IMR-90 (cell line): ENCODE measurements around the gene RTEL1.

ENCODE experiments used
- MXI1 ChIP-seq: IDR thresholded peaks from 2 replicates; pipeline ENCODE4 v1.6.1; 2012; ENCODE audit warnings: low read depth, mild to moderate bottlenecking, low read length, moderate library complexity, borderline replicate concordance
- POLR2A ChIP-seq: IDR thresholded peaks from 2 replicates; pipeline ENCODE4 v1.6.1; 2012; ENCODE audit warnings: mild to moderate bottlenecking, low read depth, low read length
- RAD21 ChIP-seq: IDR thresholded peaks from 2 replicates; pipeline ENCODE4 v1.6.1; 2012; ENCODE audit warnings: low read length, improper control_type of control experiment
- TF ChIP-seq, protein P1 (sequence below): conservative IDR thresholded peaks from 2 replicates; pipeline ENCODE4 v1.5.1; 2012; ENCODE audit warnings: mild to moderate bottlenecking, low read depth, low read length, improper control_type of control experiment
- TF ChIP-seq, protein P2 (sequence below): fragments of 150-350 bp; IDR thresholded peaks from 2 replicates; pipeline ENCODE4 v1.6.1; 2016; ENCODE audit warnings: low read depth, mild to moderate bottlenecking, low read length, moderate library complexity, borderline replicate concordance
- TF ChIP-seq, protein P3 (sequence below): fragments of 150-350 bp; IDR thresholded peaks from 2 replicates; pipeline ENCODE4 v1.6.1; 2017; ENCODE audit warnings: mild to moderate bottlenecking, antibody characterized with exemption, low read length, low read depth

DNA sequence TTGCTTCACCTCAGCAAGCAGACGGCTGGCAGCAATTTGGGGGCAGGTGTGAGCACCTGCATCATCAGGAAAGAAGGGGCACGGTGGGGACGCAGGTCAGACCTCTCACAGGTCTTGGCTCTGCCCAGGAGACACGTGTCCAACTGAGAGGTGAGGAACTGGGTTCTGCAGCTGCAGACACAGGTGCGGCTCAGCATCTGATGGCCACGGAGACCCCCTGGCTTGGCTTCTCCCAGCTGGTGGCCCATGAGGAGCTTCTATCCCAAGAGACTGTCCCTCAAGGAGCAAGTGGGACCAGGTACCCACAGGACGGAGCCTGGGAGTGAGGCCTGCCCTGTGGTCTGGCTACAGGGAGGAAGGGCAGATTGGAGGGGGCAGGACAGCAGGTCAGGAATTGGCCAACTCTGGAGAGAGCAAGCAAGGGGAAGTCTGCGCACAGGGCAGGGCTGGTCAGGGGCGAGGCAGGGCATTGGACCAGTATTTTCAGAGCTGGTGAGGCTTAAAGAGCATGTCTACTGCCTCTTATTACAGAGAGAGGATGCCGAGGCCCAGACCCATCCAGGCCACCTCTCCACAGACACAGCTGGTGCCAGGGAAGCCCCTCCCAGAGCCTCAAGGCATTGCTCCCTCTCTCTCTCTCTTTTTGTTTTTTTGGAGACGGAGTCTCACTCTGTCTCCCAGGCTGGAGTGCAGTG is 9.1 kb upstream of the RTEL1 start:
- TF ChIP-seq, protein P1, sequence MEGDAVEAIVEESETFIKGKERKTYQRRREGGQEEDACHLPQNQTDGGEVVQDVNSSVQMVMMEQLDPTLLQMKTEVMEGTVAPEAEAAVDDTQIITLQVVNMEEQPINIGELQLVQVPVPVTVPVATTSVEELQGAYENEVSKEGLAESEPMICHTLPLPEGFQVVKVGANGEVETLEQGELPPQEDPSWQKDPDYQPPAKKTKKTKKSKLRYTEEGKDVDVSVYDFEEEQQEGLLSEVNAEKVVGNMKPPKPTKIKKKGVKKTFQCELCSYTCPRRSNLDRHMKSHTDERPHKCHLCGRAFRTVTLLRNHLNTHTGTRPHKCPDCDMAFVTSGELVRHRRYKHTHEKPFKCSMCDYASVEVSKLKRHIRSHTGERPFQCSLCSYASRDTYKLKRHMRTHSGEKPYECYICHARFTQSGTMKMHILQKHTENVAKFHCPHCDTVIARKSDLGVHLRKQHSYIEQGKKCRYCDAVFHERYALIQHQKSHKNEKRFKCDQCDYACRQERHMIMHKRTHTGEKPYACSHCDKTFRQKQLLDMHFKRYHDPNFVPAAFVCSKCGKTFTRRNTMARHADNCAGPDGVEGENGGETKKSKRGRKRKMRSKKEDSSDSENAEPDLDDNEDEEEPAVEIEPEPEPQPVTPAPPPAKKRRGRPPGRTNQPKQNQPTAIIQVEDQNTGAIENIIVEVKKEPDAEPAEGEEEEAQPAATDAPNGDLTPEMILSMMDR = no peak
- TF ChIP-seq RAD21 = no peak
- no peak for TF ChIP-seq MXI1
- no peak for TF ChIP-seq POLR2A
- TF ChIP-seq, protein P2, sequence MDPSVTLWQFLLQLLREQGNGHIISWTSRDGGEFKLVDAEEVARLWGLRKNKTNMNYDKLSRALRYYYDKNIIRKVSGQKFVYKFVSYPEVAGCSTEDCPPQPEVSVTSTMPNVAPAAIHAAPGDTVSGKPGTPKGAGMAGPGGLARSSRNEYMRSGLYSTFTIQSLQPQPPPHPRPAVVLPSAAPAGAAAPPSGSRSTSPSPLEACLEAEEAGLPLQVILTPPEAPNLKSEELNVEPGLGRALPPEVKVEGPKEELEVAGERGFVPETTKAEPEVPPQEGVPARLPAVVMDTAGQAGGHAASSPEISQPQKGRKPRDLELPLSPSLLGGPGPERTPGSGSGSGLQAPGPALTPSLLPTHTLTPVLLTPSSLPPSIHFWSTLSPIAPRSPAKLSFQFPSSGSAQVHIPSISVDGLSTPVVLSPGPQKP = no peak
- TF ChIP-seq, protein P3, sequence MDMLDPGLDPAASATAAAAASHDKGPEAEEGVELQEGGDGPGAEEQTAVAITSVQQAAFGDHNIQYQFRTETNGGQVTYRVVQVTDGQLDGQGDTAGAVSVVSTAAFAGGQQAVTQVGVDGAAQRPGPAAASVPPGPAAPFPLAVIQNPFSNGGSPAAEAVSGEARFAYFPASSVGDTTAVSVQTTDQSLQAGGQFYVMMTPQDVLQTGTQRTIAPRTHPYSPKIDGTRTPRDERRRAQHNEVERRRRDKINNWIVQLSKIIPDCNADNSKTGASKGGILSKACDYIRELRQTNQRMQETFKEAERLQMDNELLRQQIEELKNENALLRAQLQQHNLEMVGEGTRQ = no peak
